SKM-1 treated with dmso at 0.1 percent for 144 hours (cell line): ENCODE results near the gene PABPN1.
A peak's percentile ranks its signal among the peaks of the same experiment; 100 is the strongest.

ENCODE experiments used
- DNase-seq: peaks from one replicate; lab custom pipeline; 2025; ENCODE audit not compliant: unreplicated experiment; lab: John Stamatoyannopoulos, UW

Gene PABPN1

GRCh38 chr14:23326491-23327332, 5.5 kb downstream of the PABPN1 start:
- no peak for DNase-seq

- peak; percentile 8 for DNase-seq
Observed at GRCh38 chr14:23327947-23328744, 6.9 kb downstream of the PABPN1 start.

GRCh38 chr14:23335623-23336022, 14.4 kb downstream of the PABPN1 start:
- DNase-seq, result no peak

DNA sequence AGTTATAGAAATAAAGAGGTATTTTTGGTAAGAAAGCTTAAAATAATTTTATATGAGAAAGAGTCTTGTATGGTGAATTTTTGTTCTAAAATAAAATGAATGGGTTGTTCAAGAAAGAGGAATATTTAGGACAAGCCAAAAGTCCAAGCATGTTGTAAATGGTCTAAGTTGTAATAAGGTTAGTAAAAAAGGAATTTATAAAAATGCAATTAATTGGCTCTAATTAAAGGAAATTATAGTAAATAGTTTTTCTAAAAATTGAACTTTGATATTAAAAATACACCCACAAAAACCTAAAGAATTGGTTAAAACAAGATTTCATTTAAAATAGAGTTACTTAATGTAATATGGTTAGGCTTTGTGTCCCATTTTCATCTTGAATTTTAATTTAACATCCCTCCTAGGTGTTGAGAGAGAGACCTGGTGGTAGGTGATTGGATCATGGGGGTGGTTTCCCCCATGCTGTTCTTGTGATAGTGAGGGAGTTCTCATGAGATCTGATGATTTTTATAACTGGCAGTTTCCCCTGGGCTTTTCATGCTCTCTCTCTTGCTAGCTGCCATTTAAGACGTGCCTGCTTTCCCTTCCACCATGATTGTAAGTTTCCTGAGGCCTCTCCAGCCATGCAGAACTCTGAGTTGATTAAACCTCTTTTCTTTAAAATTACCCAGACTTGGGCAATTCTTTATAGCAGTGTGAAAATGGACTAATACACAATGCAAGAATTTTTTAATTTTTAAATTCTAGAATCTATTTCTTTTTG, 18.4 kb downstream of the PABPN1 start:
- no peak for DNase-seq

GRCh38 chr14:23344481-23344880, 23.2 kb downstream of the PABPN1 start:
- DNase-seq, result no peak

DNA sequence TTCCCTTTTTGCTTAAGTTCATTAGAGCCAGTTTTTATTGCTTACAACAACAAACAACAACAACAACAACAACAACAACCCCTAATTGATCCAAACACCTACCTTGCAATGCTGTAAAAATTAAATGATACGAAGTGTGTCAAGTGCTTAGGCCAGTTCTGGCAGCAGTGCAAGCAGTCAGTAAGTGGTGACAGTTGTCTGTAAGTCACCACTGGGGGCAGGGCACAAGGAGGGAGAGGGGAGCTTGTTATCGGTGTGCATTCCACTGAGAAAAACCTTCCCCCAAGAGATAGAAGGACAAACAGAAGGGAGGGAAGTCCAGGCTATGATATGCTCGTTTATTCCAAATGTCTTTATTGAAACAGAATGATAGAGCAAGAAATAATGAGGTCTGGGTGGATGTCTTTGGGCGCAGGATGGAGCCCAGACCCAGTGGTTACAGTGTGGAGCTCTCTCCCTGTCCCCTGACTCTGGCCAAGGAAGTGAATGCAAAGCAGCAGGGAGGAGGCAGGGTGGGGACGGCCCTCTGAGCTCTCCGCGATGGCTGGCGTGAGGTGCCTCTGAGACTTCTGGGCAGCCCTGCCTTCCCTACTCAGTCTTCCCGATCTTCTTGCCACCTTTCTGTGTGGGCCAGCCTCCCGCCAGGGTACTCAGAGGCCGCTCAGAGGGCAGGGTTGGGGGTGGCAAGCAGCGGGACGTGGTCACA, 24.9 kb downstream of the PABPN1 start:
- no peak for DNase-seq

DNA sequence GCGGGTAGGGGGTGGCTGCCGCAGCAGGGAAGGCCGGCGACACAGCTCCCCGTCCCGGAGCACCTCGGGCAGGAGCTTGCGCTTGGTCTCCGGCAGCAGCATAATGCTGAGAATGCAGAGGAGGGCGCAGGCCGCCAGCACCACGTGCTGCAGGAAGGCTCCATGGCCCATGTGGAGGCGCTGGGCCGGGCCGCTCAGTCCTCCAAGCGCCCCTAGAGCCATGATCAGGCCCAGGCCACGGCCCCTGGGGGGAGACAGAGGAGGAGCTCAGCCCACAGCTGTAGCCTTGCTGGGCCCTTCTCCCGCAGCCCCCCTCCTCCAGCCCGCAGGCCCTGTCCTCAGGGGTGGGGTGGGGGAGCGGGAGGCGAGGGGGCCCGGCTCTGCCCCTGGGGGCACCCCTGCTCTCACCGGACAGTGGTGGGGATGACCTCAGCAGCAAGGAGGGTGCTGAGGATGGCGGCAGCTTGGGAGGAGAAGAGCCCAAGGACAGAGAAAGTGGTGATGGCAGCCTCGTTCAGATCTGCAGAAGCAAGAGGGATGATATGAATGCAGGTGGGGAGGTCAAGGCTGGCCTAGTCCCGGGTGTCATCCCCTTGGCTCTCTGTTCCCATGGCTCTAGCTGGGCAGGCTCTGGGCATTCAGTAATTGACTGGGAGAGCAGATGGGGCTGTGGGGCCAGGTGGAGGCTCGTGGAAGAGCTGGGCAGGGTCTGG, 25.6 kb downstream of the PABPN1 start:
- DNase-seq, result no peak

- no peak for DNase-seq
Observed at GRCh38 chr14:23347406-23348296, 26.4 kb downstream of the PABPN1 start.

- no peak for DNase-seq
Observed at GRCh38 chr14:23348297-23348655, 27.0 kb downstream of the PABPN1 start.

DNA sequence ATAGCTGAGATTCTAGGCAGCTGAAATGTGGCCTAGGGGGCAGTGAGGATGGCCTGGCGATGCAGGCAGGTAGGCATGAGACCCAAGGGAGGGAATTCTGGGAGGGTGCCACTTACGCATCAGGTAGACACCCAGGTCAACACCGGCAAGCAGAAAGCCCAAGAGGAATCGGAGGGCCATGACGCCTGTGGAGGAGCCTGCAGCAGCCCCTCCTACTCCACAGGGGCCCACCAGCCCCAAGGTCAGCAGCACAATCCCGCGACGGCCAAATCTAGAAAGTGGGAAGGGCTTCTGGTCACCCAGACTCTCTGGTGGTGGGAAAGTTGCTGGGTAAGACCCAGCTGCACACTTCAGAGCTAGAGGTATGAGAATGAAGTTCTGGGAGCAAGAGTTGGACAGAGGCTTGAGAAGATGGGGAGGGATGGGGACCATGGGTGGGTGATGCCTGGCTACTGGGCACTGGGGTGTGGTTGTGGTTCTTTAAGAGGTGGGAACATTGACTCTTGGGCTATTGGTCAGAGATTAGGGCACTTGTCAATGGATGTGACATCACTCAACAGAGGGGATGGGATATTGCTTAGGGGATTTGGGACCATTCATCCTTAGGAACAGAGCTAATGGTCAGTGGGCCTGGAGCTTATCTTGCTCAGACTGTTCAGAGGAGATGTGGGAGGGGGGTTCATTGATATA, 28.0 kb downstream of the PABPN1 start:
- DNase-seq, result no peak

GRCh38 chr14:23351681-23352505, 30.6 kb downstream of the PABPN1 start:
- no peak for DNase-seq

GRCh38 chr14:23352506-23353432, 31.5 kb downstream of the PABPN1 start, which contains the start of gene SLC22A17:
TSS of gene SLC22A17 (minus strand) at chr14:23352887.
- DNase-seq, result peak; percentile 8

GRCh38 chr14:23353433-23353780, 32.1 kb downstream of the PABPN1 start:
- DNase-seq, result no peak

DNA sequence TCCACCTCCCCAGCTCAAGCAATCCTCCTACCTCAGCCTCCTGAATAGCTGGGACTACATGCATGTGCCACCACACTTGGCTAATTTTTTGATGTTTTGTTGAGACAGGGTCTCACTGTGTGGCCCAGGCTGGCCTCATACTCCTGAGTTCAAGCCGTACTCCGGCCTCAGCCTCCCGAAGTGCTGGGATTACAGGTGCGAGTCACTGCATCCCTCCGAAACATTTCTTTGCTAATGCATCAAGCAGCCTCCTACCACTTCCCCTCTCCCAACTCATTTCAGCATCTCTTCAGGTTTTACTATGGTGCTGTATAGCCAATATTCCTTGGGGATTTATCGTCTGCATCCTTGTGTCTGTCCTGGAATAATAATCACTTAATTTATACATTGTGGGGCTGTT, 33.7 kb downstream of the PABPN1 start:
- DNase-seq, result no peak

- no peak for DNase-seq
Observed at GRCh38 chr14:23355871-23356435, 34.7 kb downstream of the PABPN1 start.

GRCh38 chr14:23356662-23357061, 35.4 kb downstream of the PABPN1 start:
- DNase-seq, result no peak
